Mucosa of descending colon (tissue), 3 donors: ENCODE measurements around the gene TUBGCP5. TPM values are rescaled to one million over a fixed set of nuclear protein-coding genes. Genes with fewer than 3 reads are reported as not detected.
A peak's percentile ranks its signal among the peaks of the same experiment; 100 is the strongest.

Source experiments
- ATAC-seq: fragments of 200-7000 bp; cut with Tn5 transposase; one replicate; pipeline ENCODE4 v1.9.1; 2020; ENCODE audit warnings: mild to moderate bottlenecking, moderate library complexity
- DNase-seq, 3 donors: peaks; one replicate each; pipeline ENCODE4 v3.0.0-alpha.2; 2020
- H3K36me3 ChIP-seq: fragments of 200-600 bp; one replicate; pipeline ENCODE4 v1.8.0; 2021; ENCODE audit warnings: low read depth, mild to moderate bottlenecking
- H3K4me1 ChIP-seq: fragments of 200-600 bp; one replicate; pipeline ENCODE4 v1.8.0; 2021; ENCODE audit warnings: low read depth, mild to moderate bottlenecking
- H3K4me3 ChIP-seq: fragments of 200-600 bp; one replicate; pipeline ENCODE4 v1.8.0; 2021; ENCODE audit warnings: mild to moderate bottlenecking
- H3K9me3 ChIP-seq: fragments of 200-600 bp; one replicate; pipeline ENCODE4 v1.8.0; 2021; ENCODE audit warnings: mild to moderate bottlenecking
- intact Hi-C, 2 donors: fragments of 100-400 bp; cut with DNase I in 1 of 2; cut with micrococcal nuclease in 1 of 2; formaldehyde crosslinking; loops; one replicate each; pipeline versions ENCODE4 v1.11.0 to v1.11.1; 2022; cut with DNase I, micrococcal nuclease
- total RNA-seq, 3 donors: library from RNA; stranded (reverse); fragmentation: NEBNext Ultra II Directional in 2 of 3; extraction: Animal tissue kit (Norgen Biotek cat#: 25700) in 2 of 3; gene quantifications; one replicate each; pipeline versions ENCODE4 v1.2.1 to v1.2.4, GENCODE V29; 2021 to 2023
- TF ChIP-seq, protein P1 (sequence below): fragments of 200-600 bp; IDR thresholded peaks from one replicate; pipeline ENCODE4 v1.8.0; 2022; ENCODE audit warnings: antibody characterized with exemption, mild to moderate bottlenecking
- donor health status: DM: no; HTN: no; CAD: no; lungs with moderate emphysema.
- donor health status: DM: no; HTN: no; CAD: no.
- donor health status: DM: no; HTN: yes; CAD: no.

The TUBGCP5 gene
- total RNA-seq, 3 donors from 2014 or later = 11.9 to 15.3 (median 13.8) TPM

DNA sequence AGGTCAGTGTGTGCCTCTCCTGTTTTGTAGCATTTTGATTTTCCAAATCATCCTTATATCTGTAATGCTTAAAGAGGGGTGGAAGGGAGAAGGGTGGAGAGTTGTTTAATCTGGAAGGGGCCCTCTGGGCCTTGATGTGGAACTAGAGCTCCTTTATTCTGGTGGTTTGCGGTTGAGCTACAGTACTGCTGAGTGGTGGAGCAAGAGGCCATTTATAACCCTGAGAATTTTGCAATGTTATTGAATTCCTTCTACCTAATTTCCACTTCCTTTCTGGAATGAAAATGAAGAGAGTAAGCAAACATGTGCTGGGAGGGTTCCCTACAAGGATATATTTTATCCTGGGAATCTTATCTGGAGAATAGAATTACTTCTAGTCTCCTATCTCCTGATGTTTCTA is 35.3 kb upstream of the TUBGCP5 start:
- no peaks in the 10 kb centered on the region for H3K4me1 ChIP-seq
- no peak overlapping the region for H3K4me3 ChIP-seq
- H3K36me3 ChIP-seq = no peaks in the 10 kb centered on the region
- intact Hi-C loops = no loop called here
- ATAC-seq = no peak
- TF ChIP-seq, protein P1, sequence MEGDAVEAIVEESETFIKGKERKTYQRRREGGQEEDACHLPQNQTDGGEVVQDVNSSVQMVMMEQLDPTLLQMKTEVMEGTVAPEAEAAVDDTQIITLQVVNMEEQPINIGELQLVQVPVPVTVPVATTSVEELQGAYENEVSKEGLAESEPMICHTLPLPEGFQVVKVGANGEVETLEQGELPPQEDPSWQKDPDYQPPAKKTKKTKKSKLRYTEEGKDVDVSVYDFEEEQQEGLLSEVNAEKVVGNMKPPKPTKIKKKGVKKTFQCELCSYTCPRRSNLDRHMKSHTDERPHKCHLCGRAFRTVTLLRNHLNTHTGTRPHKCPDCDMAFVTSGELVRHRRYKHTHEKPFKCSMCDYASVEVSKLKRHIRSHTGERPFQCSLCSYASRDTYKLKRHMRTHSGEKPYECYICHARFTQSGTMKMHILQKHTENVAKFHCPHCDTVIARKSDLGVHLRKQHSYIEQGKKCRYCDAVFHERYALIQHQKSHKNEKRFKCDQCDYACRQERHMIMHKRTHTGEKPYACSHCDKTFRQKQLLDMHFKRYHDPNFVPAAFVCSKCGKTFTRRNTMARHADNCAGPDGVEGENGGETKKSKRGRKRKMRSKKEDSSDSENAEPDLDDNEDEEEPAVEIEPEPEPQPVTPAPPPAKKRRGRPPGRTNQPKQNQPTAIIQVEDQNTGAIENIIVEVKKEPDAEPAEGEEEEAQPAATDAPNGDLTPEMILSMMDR = no peak
- no peak for DNase-seq
- no peaks in the 10 kb centered on the region for H3K9me3 ChIP-seq

- no peaks in the 10 kb centered on the region for H3K9me3 ChIP-seq
- ATAC-seq (peak; percentile 27), DNase-seq (peak in 1 of 3 donors; percentile 32)
- H3K4me3 ChIP-seq = no peak overlapping the region
- TF ChIP-seq, protein P1 = no peak
- H3K36me3 ChIP-seq = no peaks in the 10 kb centered on the region
- intact Hi-C loops = no loop called here
- H3K4me1 ChIP-seq = no peaks in the 10 kb centered on the region
Observed at GRCh38 chr15:23073890-23074646, 34.7 kb upstream of the TUBGCP5 start.

DNA sequence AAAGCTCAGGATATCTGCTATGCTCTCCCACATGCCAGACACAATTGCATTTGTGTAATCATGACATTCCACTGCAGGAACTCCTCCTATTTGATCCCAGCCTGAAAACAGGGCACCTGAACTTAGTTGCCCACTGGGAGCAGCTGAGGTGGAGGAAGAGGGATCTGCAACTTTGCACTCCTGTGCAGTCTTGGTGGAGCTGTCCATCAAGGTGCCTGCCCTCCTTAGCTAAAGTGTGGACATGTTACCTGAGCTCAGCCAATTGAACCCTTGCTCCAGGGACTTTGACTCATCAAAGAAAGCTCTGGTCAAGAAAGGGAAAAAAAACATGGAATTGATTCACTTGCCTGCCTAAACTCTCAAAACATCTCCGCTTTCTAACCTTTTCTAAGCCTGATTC is 33.3 kb upstream of the TUBGCP5 start:
- Histone ChIP-seq H3K4me3 (no peak overlapping the region), H3K36me3 (no peaks in the 10 kb centered on the region), H3K4me1 (no peaks in the 10 kb centered on the region), H3K9me3 (peaks cover 2% of the 10 kb centered on the region)
- no peak for ATAC-seq
- intact Hi-C loops = no loop called here
- TF ChIP-seq, protein P1 = no peak
- DNase-seq = no peak

DNA sequence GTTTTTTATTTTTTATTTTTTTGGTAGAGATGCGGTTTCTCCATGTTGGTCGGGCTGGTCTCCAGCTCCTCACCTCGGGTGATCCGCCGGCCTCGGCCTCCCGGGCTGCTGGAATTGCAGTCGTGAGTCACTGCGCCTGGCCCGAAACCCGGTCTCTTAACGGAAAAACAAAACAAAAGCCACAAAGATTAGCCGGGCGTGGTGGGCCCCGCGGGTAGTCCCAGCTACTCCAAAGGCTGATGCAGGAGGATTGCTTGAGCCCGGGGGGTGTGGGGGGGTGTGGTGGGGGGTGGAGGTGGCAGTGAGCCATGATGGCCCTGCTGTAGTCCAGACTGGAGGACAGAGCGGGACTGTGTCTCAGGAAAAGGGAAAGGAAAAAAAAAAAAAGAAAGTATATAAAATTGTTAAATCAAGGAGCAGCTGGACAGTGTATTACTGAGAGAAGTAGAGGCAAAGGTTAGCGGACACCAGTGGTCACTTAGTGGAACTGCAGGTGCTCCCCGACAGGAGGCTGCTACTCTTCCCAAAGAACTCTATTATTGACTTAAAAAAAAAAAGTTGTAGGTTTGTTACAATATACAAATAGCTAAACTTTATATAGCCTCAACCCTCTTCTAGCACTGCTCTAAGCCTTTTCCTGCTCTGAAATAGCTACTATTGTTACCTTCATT is 30.3 kb upstream of the TUBGCP5 start:
- H3K9me3 ChIP-seq = peaks cover 5% of the 10 kb centered on the region
- TF ChIP-seq, protein P1 = no peak
- H3K36me3 ChIP-seq = no peaks in the 10 kb centered on the region
- ATAC-seq = no peak
- no peak overlapping the region for H3K4me3 ChIP-seq
- intact Hi-C loops = no loop called here
- no peaks in the 10 kb centered on the region for H3K4me1 ChIP-seq
- DNase-seq = no peak

DNA sequence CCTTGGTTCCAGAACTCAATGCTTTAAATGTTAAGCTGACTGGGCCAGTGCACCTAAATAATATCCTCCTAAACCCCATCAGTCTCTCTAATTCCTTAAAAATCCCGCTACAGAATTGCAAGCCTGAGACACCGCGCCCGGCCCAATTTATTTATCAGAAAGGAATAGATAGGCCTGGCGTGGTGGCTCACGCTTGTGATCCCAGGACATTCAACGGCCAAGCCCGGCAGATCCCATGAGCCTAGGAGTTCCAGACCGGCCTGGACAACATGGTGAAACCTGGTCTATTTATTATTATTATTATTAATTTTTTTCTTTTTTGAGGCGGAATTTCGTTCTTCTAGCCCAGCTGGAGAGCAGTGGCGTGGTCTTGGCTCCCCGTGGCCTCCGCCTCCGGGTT is 28.0 kb upstream of the TUBGCP5 start:
- H3K4me1 ChIP-seq = no peaks in the 10 kb centered on the region
- DNase-seq = no peak
- no peak overlapping the region for H3K4me3 ChIP-seq
- no peak for ATAC-seq
- TF ChIP-seq, protein P1 = no peak
- no peaks in the 10 kb centered on the region for H3K36me3 ChIP-seq
- peaks cover 5% of the 10 kb centered on the region for H3K9me3 ChIP-seq
- intact Hi-C loops = no loop called here
